NCI-H187 (cell line): Measurements from ENCODE around the gene ABLIM3.

Source experiments
- DNase-seq, 2 experiments: peaks; one replicate each; lab custom pipeline; 2025; lab: John Stamatoyannopoulos, UW

Gene ABLIM3

DNA sequence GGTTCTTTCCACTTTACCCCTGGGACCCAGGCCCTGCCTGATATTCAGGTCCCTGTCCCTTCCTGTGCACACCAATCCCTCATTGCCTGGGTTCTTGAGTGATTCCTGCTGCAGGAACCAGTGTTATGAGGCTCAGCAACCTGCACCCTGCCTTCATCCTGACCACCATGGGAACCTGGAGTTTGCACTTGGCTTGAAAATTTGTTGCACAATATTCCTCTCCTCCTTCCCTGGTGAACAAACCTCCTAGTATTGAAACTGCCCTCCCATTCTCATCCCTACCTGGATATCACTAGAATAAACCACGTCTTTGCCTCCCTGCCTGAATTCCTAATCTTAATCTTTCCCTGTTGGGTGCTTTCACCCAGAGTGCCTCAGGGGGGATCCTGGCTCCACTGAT lies 78.3 kb downstream of the ABLIM3 start:
- DNase-seq: no peak

GRCh38 chr5:149220750-149221149 lies 79.5 kb downstream of the ABLIM3 start:
- no peak for DNase-seq

DNA sequence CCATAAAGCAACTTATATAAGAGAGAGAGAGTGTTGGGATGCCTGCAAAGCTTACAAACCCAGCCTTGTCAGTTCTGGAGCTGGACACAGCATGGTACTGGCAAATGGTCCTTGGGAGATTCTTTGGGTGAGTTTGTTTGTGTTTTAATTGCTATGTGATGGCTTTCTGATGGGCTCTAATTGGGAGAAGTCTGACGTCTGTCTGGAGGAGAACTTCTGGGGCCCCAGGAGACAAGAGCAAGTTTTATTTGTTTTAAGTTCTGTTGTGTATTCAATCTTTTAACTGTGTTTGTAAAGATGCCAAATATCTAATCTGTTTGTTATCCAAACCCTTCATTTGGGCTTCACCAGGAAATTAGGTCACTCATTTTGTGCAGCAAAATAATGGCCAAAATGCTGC lies 80.0 kb downstream of the ABLIM3 start:
- no peak for DNase-seq

GRCh38 chr5:149221731-149222342 lies 80.5 kb downstream of the ABLIM3 start:
- DNase-seq: no peak

- no peak for DNase-seq
Measured at GRCh38 chr5:149223081-149223848, 82.0 kb downstream of the ABLIM3 start.

- DNase-seq: no peak
Measured at GRCh38 chr5:149224282-149224681, 83.0 kb downstream of the ABLIM3 start.

- no peak for DNase-seq
Measured at GRCh38 chr5:149227168-149227826, 86.0 kb downstream of the ABLIM3 start.

DNA sequence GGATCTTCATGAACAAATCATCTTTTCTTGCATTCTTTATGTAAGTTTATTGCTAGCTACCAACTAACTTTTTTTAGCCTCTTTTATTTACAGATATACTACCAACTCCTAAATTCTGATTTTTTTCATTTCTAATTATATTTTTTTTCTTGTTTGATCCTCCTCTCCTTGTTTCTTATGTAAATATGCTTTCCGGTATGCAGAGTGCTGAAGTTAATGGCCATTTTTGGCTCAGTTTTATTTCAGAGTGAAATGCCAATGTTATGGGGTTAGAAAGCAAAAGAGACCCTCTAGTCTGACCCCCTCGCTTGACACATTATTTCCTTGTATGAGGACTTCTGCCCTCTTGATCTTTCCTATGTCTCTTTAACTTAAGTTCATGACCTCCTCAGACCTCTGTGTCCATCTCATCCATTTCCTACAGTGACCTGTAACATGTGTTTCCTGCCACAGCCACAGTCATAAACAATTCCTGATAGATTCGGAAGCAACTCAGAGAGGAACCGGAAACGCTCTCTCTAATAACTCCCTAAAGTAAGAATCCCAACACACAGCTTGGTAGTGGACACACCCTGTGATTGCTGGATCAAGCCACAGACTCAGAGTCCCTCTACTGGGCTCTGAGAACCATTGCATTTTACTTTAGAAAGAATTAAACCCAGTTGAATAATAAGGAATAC lies 87.5 kb downstream of the ABLIM3 start:
- no peak for DNase-seq

- no peak for DNase-seq
Measured at GRCh38 chr5:149229298-149229937, 88.1 kb downstream of the ABLIM3 start.

GRCh38 chr5:149235841-149236240 lies 94.5 kb downstream of the ABLIM3 start:
- no peak for DNase-seq

DNA sequence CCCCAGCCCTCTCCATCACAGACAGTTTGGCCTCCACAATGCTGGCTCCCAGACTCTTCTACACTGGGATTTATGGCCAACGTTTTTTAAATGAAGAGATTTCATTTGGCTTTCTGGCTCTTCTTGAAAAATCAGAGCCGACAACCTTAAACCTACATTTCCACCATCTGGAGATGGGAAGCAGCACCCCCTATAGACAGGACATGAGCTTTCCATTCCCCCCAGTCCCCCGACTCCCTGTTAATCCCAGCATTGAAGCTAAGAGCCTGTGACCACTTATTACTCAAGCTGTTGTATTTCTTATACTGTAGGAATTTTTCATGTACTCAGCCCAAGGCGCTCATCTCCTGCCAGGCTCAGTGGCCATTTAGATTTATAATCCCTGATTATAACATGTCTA lies 96.4 kb downstream of the ABLIM3 start:
- DNase-seq: no peak

GRCh38 chr5:149238540-149238939 lies 97.2 kb downstream of the ABLIM3 start:
- DNase-seq: no peak

GRCh38 chr5:149239917-149240316 lies 98.6 kb downstream of the ABLIM3 start:
- DNase-seq: no peak

DNA sequence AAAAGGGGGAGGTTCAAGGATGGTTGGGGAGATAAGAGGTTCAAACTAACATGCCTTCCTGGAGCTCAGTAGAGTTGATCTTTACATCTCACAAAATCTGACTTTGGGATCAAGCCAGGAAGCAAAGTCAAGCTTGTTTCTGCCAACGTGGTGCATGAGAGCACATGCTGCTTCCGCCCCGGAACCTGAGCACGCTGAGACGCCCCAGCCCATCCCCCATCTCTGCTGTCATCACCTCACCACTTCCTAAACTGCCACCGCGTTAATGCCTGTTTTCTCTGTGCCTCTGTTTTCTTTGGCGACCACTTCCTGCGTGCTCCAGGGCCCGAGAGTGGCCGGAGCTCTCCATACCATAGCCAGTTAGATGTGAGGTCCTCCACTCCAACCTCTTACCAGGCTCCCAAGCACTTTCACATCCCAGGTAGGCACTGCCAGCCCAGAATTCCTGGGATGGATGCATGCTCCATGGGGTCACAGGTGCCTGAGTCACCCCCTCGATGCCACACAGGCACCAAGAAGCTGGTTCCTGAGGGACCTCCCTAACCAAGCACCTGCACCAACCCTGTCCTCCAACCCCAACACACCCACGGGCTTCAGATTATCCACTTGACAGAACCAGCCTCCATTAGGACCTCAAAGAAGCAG lies 99.2 kb downstream of the ABLIM3 start:
- no peak for DNase-seq

DNA sequence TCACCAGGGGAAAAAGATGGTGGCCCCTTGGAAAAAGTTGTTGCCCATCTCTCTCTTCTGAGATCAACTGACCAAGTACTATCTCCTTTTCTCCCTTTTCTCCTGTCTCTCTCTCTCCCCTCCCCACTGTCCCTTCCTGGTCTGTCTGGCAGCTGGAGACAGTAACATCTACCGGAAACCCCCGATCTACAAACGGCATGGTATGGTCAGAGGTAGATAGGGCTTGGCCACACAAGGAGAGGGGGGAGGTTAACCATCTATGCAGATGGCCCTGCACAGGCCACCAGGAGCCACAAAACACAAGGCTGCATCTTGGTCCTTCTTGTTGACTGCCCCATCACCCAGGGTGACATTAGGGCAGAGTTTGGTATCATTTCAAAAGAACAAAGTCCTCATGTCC lies 101.0 kb downstream of the ABLIM3 start:
- DNase-seq: no peak

- DNase-seq: no peak
Measured at GRCh38 chr5:149246906-149247305, 105.6 kb downstream of the ABLIM3 start.

DNA sequence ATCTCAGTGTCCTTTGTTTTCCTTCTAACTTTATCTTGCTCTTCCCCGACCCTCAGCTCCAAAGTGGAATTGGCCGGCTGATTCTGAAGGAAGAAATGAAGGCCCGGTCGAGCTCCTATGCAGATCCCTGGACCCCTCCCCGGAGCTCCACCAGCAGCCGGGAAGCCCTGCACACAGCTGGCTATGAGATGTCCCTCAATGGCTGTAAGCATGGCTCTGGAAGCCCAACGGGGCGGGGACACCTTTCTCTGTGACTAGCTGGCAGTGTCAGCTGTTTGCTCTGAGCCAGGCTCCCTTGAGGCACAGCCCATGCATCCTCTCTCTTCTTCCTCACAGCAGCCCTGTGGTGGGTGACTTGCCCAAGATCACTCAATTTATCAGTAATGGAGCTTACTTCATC lies 106.4 kb downstream of the ABLIM3 start:
- no peak for DNase-seq

- no peak for DNase-seq
Measured at GRCh38 chr5:149251546-149251945, 110.3 kb downstream of the ABLIM3 start.

DNA sequence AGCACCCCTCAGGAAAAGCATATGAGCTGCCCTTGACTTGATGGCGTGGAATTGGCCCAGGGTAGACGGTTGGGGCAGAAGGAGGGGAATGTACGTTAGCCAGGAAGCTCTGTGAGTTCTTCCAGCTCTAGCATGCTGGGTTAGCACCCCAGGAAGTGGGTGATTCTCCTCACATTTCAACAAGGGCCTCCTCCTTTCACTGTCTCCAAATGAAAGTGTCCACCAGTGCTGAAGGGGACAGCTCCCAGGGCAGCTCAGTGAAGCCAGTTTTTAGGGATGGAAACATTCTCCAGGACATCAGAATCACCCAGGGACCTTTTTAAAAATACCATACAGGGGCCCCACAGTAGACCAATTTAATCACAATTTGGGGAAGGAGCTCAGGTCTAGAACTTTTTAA lies 113.2 kb downstream of the ABLIM3 start:
- DNase-seq: no peak

- DNase-seq: no peak
Measured at GRCh38 chr5:149256451-149256850, 115.2 kb downstream of the ABLIM3 start.

GRCh38 chr5:149257131-149257530 lies 115.8 kb downstream of the ABLIM3 start:
- no peak for DNase-seq
